GM12878 (cell line): Measurements from ENCODE around the gene OR52B2. TPM values are rescaled to one million over a fixed set of nuclear protein-coding genes. Genes with fewer than 3 reads are reported as not detected.

ENCODE experiments used
- ATAC-seq: fragments of 200-7000 bp; cut with Tn5 transposase; 3 replicates; pipeline ENCODE4 v1.9.1; 2020; ENCODE audit warnings: mild to moderate bottlenecking, moderate library complexity
- BruUV-seq: library from RNA; stranded (reverse); fragments of 400-500 nt; replicated peaks from 2 replicates; lab custom pipeline; 2021; lab: Mats Ljungman, UMichigan
- CTCF ChIA-PET: fragments of 300-600 bp; sonication (Branson Sonifier 250); formaldehyde crosslinking; extraction: SDS; loops from one replicate; lab custom pipeline; 2021; ENCODE audit warnings: inconsistent platforms; lab: Yijun Ruan, JAX
- POLR2A ChIA-PET: fragments of 350-600 bp; formaldehyde crosslinking; extraction: SDS; loops from one replicate; lab custom pipeline; 2021; ENCODE audit warnings: inconsistent platforms; lab: Charles Lee
- RAD21 ChIA-PET: fragments of 300-600 bp; sonication (Branson Sonifier 250); formaldehyde crosslinking; loops from one replicate; lab custom pipeline; 2023; ENCODE audit warnings: antibody characterized with exemption; ENCODE audit not compliant: unreplicated experiment; lab: Charles Lee
- SMC1A ChIA-PET: fragments of 300-600 bp; sonication (Branson Sonifier 250); formaldehyde crosslinking; loops from one replicate; lab custom pipeline; 2023; ENCODE audit not compliant: unreplicated experiment, uncharacterized antibody; lab: Charles Lee
- DNase-seq: peaks from one replicate; pipeline ENCODE4 v3.0.0-alpha.2; 2011; ENCODE audit warnings: low read depth, low spot score
- FAIRE-seq: peaks from 3 replicates; lab custom pipeline; 2011; peaks lifted over from hg19 to GRCh38; lab: Jason Lieb, UNC
- H2AFZ ChIP-seq: 2 replicates; pipeline ENCODE4 v1.6.0; 2011; ENCODE audit warnings: low read depth, low read length, control low read depth; ENCODE audit not compliant: control insufficient read depth
- H3K27ac ChIP-seq: 2 replicates; pipeline ENCODE4 v1.5.1; 2011; ENCODE audit warnings: control low read depth; ENCODE audit not compliant: control insufficient read depth, insufficient read depth
- H3K27me3 ChIP-seq, 2 experiments: replicated peaks in 1 of 2; 2 replicates each; pipeline versions ENCODE4 v1.6.0 to v1.6.1; 2011; ENCODE audit warnings: low read length in 1 of 2; ENCODE audit not compliant: control insufficient read depth in 2 of 2, insufficient read depth in 2 of 2
- H3K36me3 ChIP-seq, 2 experiments: 2 replicates each; pipeline ENCODE4 v1.5.1; 2011; ENCODE audit warnings: low read length in 1 of 2; ENCODE audit not compliant: control insufficient read depth in 2 of 2, insufficient read depth in 2 of 2
- H3K4me1 ChIP-seq: 2 replicates; pipeline ENCODE4 v1.6.1; 2011; ENCODE audit warnings: mild to moderate bottlenecking, low read length, moderate library complexity, mixed read lengths; ENCODE audit not compliant: control insufficient read depth, insufficient read depth
- H3K4me2 ChIP-seq: 2 replicates; pipeline ENCODE4 v1.6.0; 2011; ENCODE audit warnings: control low read depth; ENCODE audit not compliant: control insufficient read depth, insufficient read depth
- H3K4me3 ChIP-seq: fragments of 200-600 bp; sonication (generic); 2 replicates; pipeline ENCODE4 v1.5.1; 2016
- H3K79me2 ChIP-seq: 2 replicates; pipeline ENCODE4 v1.6.0; 2011; ENCODE audit warnings: low read length; ENCODE audit not compliant: control insufficient read depth, insufficient read depth
- H3K9ac ChIP-seq: 2 replicates; pipeline ENCODE4 v1.8.0; 2011; ENCODE audit warnings: low read length, control low read depth, mixed read lengths; ENCODE audit not compliant: control insufficient read depth, insufficient read depth
- H3K9me3 ChIP-seq: replicated peaks from 3 replicates; pipeline ENCODE4 v1.5.1; 2011; ENCODE audit warnings: mild to moderate bottlenecking, low read length; ENCODE audit not compliant: control insufficient read depth, insufficient read depth
- H4K20me1 ChIP-seq: 2 replicates; pipeline ENCODE4 v1.6.0; 2011; ENCODE audit not compliant: control insufficient read depth, insufficient read depth
- HCFC1 ChIP-seq: fragments of 150-350 bp; IDR thresholded peaks from 2 replicates; pipeline ENCODE4 v1.6.1; 2014; ENCODE audit warnings: low read length
- JUNB ChIP-seq: IDR thresholded peaks from 2 replicates; pipeline ENCODE4 v1.6.1; 2016; ENCODE audit warnings: antibody characterized with exemption, mild to moderate bottlenecking
- MYC ChIP-seq: IDR thresholded peaks from 2 replicates; pipeline ENCODE4 v1.6.1; 2011; ENCODE audit warnings: mild to moderate bottlenecking, low read length, moderate library complexity, inconsistent platforms; ENCODE audit not compliant: insufficient read depth, insufficient replicate concordance, insufficient read length, severe bottlenecking
- PAX8 ChIP-seq: fragments of 450-650 bp; IDR thresholded peaks from 2 replicates; pipeline ENCODE4 v1.6.1; 2017; ENCODE audit warnings: mild to moderate bottlenecking, moderate library complexity
- POLR2AphosphoS5 ChIP-seq: IDR thresholded peaks from 2 replicates; pipeline ENCODE4 v1.6.1; 2011; ENCODE audit warnings: mild to moderate bottlenecking, low read length, inconsistent platforms
- ZNF274 ChIP-seq: IDR thresholded peaks from one replicate; pipeline ENCODE4 v1.8.0; 2011; ENCODE audit not compliant: insufficient read length, insufficient read depth
- WGBS: methylation state at CpG from one replicate; pipeline ENCODE4 v1.1.6; 2016; ENCODE audit warnings: low lambda C conversion rate; ENCODE audit not compliant: insufficient replicate concordance, insufficient coverage; ENCODE audit errors: missing lambda C conversion rate; 5-methylcytosine and 5-hydroxymethylcytosine counted together
- in situ Hi-C: fragments of 300-500 bp; cut with MboI; formaldehyde crosslinking; loops from 9 replicates; pipeline ENCODE4 v1.14.3; 2018; ENCODE audit warnings: mixed read lengths
- intact Hi-C: fragments of 100-400 bp; cut with micrococcal nuclease; formaldehyde crosslinking; loops from one replicate; pipeline ENCODE4 v1.14.2; 2022; ENCODE audit not compliant: unreplicated experiment
- polyA plus RNA-seq, 11 experiments: library from polyadenylated mRNA; depleted of rRNA in 4 of 11; unstranded in 6 of 11; stranded (reverse) in 5 of 11; fragments of >200 nt; fragmentation: Nextera tagmentation in 4 of 11; fragmentation: Illumina TruSeq in 1 of 11; extraction: Ambion mirVana in 4 of 11; extraction: Trizol in 1 of 11; gene quantifications; 1 replicate in 1 of 11; 2 replicates in 10 of 11; pipeline versions ENCODE4 v1.2.1 to v1.2.3, GENCODE V29; 2011 to 2016; ENCODE audit warnings: inconsistent platforms in 2 of 11, missing spikeins in 2 of 11, low read depth in 1 of 11
- total RNA-seq, 4 experiments: library from RNA; depleted of rRNA in 3 of 4; stranded (reverse); fragments of >200 nt in 3 of 4; fragmentation: Illumina TruSeq in 1 of 4; extraction: Trizol in 1 of 4; gene quantifications; 2 replicates each; pipeline versions ENCODE4 v1.2.1 to v1.2.3, GENCODE V29; 2013 to 2021

The OR52B2 gene
- total and polyA plus RNA-seq, 10 of the 15 experiments (the other 5 are each of a cell fraction or from before 2014, with no cell fraction given): 0.08 TPM; not detected in 9

GRCh38 chr11:6191742-6192141, 21.6 kb upstream of the OR52B2 start (continued):
- no peak for TF ChIP-seq HCFC1

DNA sequence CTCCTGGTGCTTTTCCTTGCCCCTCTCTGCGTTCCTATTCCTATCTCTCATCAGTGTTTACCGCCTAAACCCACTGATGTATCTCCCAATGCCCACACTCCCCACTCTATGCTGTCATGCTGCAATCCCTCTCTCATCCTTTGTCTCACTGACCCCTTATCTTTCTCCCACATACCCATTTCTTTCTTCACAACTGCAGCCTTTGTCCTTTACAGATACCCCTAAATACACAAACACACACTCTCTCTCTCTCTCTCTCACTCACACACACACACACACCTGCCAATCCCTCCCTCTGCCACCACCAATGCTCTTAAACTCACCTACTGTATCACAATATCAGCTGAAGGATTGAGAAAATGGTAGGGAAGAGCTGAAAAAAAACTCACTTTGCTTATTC, 5.3 kb upstream of the OR52B2 start:
- no TSS peak for BruUV-seq
- in situ Hi-C loops (no loop called here), intact Hi-C loops (no loop called here)
- RAD21 ChIA-PET: no interaction called here
- FAIRE-seq (no peak), ATAC-seq (no peak), DNase-seq (no peak)
- no peak for TF ChIP-seq ZNF274
- no peak for TF ChIP-seq PAX8
- TF ChIP-seq JUNB: no peak
- TF ChIP-seq MYC: no peak
- no peak for TF ChIP-seq POLR2AphosphoS5
- H4K20me1 ChIP-seq: no peaks in the 10 kb centered on the region
- no peaks in the 10 kb centered on the region for H3K9me3 ChIP-seq
- H2AFZ ChIP-seq: no peak overlapping the region
- no peaks in the 10 kb centered on the region for H3K79me2 ChIP-seq
- POLR2A ChIA-PET: no interaction called here
- H3K27ac ChIP-seq: no peak overlapping the region
- H3K27me3 ChIP-seq: no peaks in the 10 kb centered on the region
- no peak overlapping the region for H3K4me3 ChIP-seq
- CTCF ChIA-PET: interaction anchor here (0.6 to 1.4 kb wide), 2 partner anchors 140 to 628 kb away, joined by 3 read pairs; no protein-coding TSS in a partner anchor
- H3K4me1 ChIP-seq: no peaks in the 10 kb centered on the region
- no peak overlapping the region for H3K9ac ChIP-seq
- 11% methylated on average over 2 of the region's 2 CpGs for WGBS
- H3K36me3 ChIP-seq: no peaks in the 10 kb centered on the region
- no peak overlapping the region for H3K4me2 ChIP-seq
- SMC1A ChIA-PET: no interaction called here
